Measurements from ENCODE around the gene FOXN3. TPM values are rescaled to one million over a fixed set of nuclear protein-coding genes. Genes with fewer than 3 reads are reported as not detected.

Gene FOXN3
- total and polyA plus RNA-seq, 2 donors (not counting 3 experiments of a cell fraction or from before 2014, with no cell fraction given), result 16.9 to 41.8 TPM

DNA sequence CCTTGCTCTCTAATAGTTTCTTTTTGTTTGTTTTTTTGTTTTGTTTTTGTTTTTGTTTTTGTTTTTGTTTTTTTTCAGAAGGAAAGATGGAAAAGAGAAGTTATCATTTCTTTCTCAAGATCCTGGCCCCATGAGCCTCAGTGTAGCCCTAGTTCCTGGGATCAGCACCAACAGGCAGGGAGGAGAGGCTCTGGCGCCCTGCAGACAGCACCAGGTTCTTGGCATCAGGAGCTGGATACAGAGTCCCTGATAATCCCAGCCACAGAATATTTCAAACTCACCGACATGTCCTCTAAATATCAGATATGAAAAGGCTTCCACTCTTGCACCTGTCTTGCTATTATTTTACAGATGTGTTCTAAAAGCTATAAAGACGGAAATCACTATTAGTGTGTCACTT lies 52.7 kb downstream of the FOXN3 start:
- POLR2A ChIA-PET, result no interaction called here

DNA sequence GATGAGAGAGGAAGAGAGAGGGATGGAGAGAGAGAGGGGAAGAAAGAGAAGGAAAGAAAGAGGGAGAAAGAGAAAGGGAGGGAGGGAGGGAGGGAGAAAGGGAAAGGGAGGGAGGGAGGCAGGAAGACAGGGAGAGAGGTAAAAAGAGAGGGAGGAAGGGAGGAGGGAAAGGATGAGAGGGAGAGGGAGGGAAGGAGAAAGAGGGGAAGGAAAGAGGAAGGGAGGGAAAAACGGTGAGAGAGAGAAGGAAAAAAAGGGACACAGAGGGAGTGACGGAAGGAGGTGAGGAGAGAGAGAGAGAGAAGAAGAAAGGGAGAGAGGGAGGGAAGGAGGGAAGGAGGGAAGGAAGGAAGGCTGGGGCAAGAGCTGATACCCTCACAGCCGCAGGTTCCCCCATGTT lies 56.8 kb downstream of the FOXN3 start:
- ChIA-PET CTCF (no interaction called here), POLR2A (interaction anchor here (0.6 kb wide), 1 partner anchor 760 kb away, joined by 9 read pairs; no protein-coding TSS in a partner anchor)
- FAIRE-seq, result no peak

More for the DNA sequence above, 52.7 kb downstream of the FOXN3 start:
- H3K27me3 ChIP-seq (ENCODE audit: control insufficient read depth in 2 of 2, insufficient read depth in 2 of 2, low read length in 2 of 2), result no peaks in the 10 kb centered on the region
- no peaks in the 10 kb centered on the region for H3K9me1 ChIP-seq (replicated peaks; ENCODE audit: control insufficient read depth, extremely low read depth, insufficient read depth, low read length)
- peaks cover 2% of the 10 kb centered on the region for H3K79me2 ChIP-seq (ENCODE audit: control insufficient read depth, insufficient read depth, low read length)
- dilution Hi-C loops (cut with MboI; ENCODE audit: extremely low pct_ligation_motif_present, low sequenced_read_pairs) (no loop called here), intact Hi-C loops (cut with micrococcal nuclease) (no loop called here)
- no peak overlapping the region for H3K4me2 ChIP-seq (ENCODE audit: insufficient read depth, low read length)
- BruUV-seq (replicated peaks), result no TSS peak
- no peak overlapping the region for H2AFZ ChIP-seq (ENCODE audit: low read depth, low read length)
- no peaks in the 10 kb centered on the region for H4K20me1 ChIP-seq (replicated peaks; ENCODE audit: control insufficient read depth, extremely low read depth, insufficient read depth, low read length)
- no peak for TF ChIP-seq GATA2 (IDR thresholded peaks at IDR 0.05; ENCODE audit: insufficient read depth, insufficient read length, low read depth, low read length)
- TF ChIP-seq JUN (IDR thresholded peaks at IDR 0.05; ENCODE audit: borderline replicate concordance, insufficient read depth, insufficient read length, low read depth), result no peak
- H3K36me3 ChIP-seq (ENCODE audit: control insufficient read depth in 2 of 2, extremely low read depth in 1 of 2, insufficient read depth in 2 of 2, low read length in 2 of 2), result no peaks in the 10 kb centered on the region
- no peaks in the 10 kb centered on the region for H3K4me1 ChIP-seq (ENCODE audit: control insufficient read depth, extremely low read depth, insufficient read depth, low read length)
- DNase-seq (ENCODE audit: low read depth, low spot score) (no peak), FAIRE-seq (no peak)
- no peak overlapping the region for H3K4me3 ChIP-seq (replicated peaks in 1 of 3; ENCODE audit: insufficient read depth in 1 of 3, low read depth in 1 of 3, low read length in 3 of 3)
- H3K9ac ChIP-seq (replicated peaks; ENCODE audit: extremely low read depth, insufficient read depth, low read length), result no peak overlapping the region
- no peak overlapping the region for H3K27ac ChIP-seq (ENCODE audit: insufficient read depth, low read depth, low read length)
- H3K9me3 ChIP-seq (replicated peaks; ENCODE audit: control insufficient read depth, insufficient read depth, low read length), result no peaks in the 10 kb centered on the region
- CTCF ChIA-PET, result interaction anchor here (1.0 kb wide), 1 partner anchor 123 kb away, joined by 3 read pairs; no protein-coding TSS in a partner anchor

More for the DNA sequence above, 56.8 kb downstream of the FOXN3 start:
- Histone ChIP-seq H3K9me3 (replicated peaks; ENCODE audit: control insufficient read depth, insufficient read depth, low read length) (no peaks in the 10 kb centered on the region), H2AFZ (ENCODE audit: low read depth, low read length) (no peak overlapping the region), H3K9me1 (replicated peaks; ENCODE audit: control insufficient read depth, extremely low read depth, insufficient read depth, low read length) (no peaks in the 10 kb centered on the region), H3K27ac (ENCODE audit: insufficient read depth, low read depth, low read length) (no peak overlapping the region), H3K9ac (replicated peaks; ENCODE audit: extremely low read depth, insufficient read depth, low read length) (no peak overlapping the region), H3K4me3 (replicated peaks in 1 of 3; ENCODE audit: insufficient read depth in 1 of 3, low read depth in 1 of 3, low read length in 3 of 3) (no peak overlapping the region), H3K36me3 (ENCODE audit: control insufficient read depth in 2 of 2, extremely low read depth in 1 of 2, insufficient read depth in 2 of 2, low read length in 2 of 2) (no peaks in the 10 kb centered on the region), H4K20me1 (replicated peaks; ENCODE audit: control insufficient read depth, extremely low read depth, insufficient read depth, low read length) (no peaks in the 10 kb centered on the region), H3K4me1 (ENCODE audit: control insufficient read depth, extremely low read depth, insufficient read depth, low read length) (no peaks in the 10 kb centered on the region), H3K4me2 (ENCODE audit: insufficient read depth, low read length) (no peak overlapping the region), H3K27me3 (ENCODE audit: control insufficient read depth in 2 of 2, insufficient read depth in 2 of 2, low read length in 2 of 2) (no peaks in the 10 kb centered on the region), H3K79me2 (ENCODE audit: control insufficient read depth, insufficient read depth, low read length) (peaks cover 2% of the 10 kb centered on the region)
- dilution Hi-C loops (cut with MboI; ENCODE audit: extremely low pct_ligation_motif_present, low sequenced_read_pairs), result no loop called here
- DNase-seq (ENCODE audit: low read depth, low spot score), result no peak
- intact Hi-C loops (cut with micrococcal nuclease), result no loop called here
- no TSS peak for BruUV-seq (replicated peaks)
- no peak for TF ChIP-seq CTCF (IDR thresholded peaks at IDR 0.05; ENCODE audit: extremely low read depth in 1 of 2, insufficient read depth in 1 of 2, low read depth in 1 of 2, low read length in 2 of 2)
- TF ChIP-seq EZH2 (IDR thresholded peaks at IDR 0.05; ENCODE audit: borderline replicate concordance, low read depth, low read length, severe bottlenecking), result no peak
- no peak for TF ChIP-seq MYC (IDR thresholded peaks at IDR 0.05; ENCODE audit: low read depth, low read length)
